GM21515 (cell line): ENCODE results near the gene MCMBP.

Source experiments
- ATAC-seq: cut with Tn5 transposase; IDR thresholded peaks from one replicate; pipeline ENCODE4 v1.9.1; 2021; ENCODE audit not compliant: unreplicated experiment

Gene MCMBP

DNA sequence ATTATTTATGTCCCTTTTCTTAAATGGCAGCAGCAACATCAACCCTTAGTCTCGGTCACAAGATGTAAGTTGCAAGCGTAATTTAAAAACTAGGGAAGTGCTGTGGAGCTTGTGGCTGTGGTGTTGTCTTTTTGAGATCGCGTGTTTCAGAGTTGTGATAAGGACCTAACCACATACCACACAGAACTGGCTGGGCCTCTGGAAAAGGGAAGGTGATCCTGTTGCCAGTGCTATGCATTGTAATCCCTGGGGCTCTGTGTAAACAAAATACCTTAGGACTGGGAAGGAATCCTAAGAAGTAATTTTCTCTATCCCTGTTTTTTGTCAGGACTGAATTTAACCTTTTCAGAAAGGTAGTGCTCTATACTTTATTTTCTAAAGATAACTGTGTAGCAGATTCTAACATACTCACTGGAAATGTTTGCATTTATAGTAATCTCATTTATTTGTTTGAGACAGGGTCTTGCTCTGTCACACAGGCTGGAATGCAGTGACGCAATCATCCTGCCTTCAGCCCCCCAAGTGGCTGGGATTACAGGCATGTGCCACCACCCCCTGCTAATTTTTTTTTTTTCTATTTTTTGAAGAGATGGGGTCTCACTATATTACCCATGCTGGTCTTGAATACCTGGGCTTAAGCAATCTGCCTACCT is 86.4 kb downstream of the MCMBP start:
- no peak for ATAC-seq

DNA sequence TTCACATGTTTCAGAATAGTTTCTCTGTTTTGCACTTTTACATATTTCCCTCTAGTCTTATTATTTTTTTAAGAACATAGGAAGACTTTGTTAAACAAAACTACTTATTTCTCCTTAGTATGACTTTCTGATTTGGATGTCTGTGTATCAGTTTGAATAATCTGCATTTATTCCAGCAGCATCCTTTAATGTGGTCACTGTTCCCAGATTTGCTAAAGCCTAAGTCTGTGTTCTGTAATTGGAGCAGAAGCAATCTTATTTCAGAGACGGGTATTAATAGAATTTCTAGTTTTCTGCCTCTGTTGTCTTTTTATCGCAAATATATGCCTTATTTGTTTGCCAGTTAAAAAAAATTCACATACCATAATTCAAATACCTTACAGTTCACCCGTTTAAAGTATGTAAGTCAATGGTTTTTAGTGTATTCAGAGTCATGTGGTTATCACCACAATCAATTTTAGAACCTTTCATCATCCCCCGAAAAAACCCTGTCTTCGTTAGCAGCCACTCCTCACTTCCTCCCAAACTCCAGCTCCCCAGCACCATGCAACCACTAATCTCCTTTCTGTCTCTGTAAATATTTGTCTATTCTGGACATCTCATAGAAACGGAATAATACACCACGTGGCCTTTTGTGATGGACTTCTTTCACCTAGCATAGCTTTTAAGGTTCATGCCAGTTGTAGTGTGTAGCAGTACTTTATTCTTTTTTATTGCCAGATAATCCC is 88.1 kb downstream of the MCMBP start:
- ATAC-seq: peak; percentile 77

DNA sequence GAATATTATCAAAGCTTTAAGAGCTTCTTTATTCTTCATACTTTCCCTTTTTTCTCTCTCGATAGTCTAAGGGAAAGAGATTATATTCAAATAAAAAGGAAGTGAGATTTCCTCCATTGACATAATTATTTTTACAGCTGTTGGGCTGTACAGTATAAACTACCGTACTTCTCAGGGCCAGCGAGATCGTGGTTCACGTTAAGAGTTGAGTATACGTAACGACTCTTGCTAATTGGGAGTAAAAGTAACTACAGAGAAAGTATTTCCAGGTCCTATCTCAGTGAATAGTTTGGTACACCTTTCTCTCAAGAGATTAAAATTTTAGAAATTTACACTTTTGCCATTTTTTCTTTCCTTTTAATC is 89.0 kb downstream of the MCMBP start:
- ATAC-seq: no peak

DNA sequence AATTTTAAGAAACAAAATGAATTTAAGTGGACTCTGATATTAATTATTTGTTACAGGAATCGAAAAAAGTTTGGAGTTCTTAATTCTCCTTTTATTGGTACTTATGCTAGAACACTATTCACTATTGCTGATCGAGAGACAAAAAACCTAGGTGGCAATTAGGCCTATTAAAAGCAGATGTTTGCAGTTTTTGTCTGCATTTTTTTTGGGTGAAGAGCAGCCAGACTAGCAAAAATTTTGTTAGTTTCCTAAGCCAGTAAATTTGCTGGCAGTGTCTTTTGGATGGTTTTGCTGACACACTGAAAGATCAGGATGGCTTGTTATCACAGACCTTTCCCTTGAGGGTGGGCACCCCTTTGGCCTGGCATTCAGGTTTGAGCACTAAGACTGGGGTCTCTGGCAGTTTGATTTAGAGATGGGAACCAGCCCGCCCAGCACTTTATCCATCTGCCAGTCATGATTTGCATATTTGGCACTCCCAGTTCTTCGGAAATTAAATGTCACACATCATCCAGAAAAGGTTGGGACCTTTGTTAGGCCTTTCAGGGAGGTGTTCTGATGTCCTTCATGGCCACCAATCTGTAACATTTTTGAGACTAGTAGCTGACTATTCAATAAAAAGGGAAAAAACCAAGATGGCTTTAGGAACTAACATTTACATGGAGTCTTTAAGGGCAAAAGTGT is 89.5 kb downstream of the MCMBP start:
- no peak for ATAC-seq

DNA sequence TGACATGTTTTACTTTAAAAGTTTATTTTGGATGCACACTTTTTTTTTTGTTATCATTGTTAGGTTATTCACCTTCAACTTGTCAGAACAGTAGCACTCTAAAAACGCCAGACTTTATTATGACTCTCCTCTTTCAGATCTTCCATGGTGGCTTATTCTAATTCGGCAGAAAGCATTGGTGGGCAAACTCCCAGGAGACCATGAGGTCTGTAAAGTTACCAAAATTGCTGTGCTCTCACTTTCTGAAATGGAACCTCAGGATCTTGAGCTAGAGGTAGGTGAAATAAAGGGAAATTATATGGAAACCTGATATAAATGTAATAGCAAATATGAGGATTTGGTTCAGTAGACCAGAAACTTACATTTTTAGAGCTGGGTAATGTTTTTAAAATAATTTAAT is 91.1 kb downstream of the MCMBP start:
- no peak for ATAC-seq

DNA sequence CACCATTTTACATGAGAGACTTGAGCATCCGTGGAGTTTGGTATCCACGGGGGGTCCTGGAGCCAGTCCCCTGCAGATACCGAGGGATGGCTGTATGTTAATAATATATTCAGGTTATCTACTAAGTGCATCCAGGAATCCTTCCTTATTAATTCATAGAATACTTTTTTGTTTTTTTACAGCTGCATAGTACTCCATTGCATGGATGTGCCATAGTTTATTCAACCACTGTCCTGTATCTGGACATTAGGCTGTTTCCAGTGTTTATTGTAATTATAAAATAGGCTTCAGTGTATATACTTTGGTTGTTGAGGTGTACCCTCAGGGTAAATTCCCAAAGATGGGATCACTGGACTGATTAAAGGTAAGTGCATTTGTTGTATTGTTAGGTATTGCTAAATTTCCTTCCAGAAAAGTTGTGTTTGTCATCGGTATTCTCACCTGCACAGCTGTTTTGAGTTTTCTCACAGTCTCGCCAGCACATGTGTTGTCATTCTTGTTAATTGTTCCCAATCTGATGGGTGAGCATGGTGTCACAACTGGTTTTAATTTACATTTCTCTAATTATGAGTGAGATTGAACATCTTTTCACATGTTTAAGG is 91.7 kb downstream of the MCMBP start:
- no peak for ATAC-seq
